Activated CD8-positive, alpha-beta memory T cell treated with anti-CD3 and anti-CD28 coated beads for 4 hours (primary cell): ENCODE results near the gene ZNF287.

Experiments
- DNase-seq, 2 donors: peaks; one replicate each; pipeline ENCODE4 v3.0.0-alpha.2; 2020; ENCODE audit warnings: low read depth in 2 of 2

Gene ZNF287

DNA sequence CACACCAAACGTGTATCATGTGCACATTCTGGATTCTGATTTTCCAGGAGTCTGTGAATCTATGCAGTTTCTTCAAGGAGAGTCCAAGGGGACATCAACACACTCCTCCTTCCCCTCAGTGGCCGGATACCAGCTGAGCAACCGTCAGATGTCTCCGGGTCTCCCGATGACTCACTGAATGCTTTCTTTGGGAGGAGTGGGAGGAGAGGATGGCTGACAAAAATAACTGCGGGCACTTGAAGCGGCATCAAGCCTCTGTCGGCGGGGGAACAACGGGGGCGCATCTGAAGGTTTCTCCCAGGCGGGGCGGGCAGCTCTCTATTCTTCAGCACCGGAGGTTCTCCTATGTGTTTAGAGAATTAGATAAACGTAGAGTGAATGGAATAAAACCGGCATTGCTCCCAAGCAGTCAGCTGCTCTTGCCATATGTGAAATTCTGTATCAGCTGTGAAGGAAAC lies 52.4 kb downstream of the ZNF287 start:
- DNase-seq, result no peak

DNA sequence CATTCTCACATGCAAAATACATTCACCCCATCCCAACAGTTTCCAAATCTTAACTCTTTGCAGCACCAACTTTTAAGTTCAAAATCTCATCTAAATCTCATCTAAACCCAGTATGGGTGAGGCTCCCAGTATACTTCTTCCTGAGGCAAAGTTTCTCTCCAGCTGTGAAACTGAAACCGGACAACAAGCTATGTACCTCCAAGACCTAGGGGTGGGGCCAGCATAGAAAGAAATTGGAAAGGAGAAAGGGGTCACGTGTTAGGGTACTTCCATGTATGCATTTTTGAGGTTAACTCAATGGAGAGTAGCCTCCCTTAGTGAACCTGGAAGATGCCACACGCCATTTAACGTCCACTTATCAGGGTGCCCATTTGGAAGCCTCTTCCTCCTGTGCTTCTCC lies 53.1 kb downstream of the ZNF287 start:
- DNase-seq, result no peak

DNA sequence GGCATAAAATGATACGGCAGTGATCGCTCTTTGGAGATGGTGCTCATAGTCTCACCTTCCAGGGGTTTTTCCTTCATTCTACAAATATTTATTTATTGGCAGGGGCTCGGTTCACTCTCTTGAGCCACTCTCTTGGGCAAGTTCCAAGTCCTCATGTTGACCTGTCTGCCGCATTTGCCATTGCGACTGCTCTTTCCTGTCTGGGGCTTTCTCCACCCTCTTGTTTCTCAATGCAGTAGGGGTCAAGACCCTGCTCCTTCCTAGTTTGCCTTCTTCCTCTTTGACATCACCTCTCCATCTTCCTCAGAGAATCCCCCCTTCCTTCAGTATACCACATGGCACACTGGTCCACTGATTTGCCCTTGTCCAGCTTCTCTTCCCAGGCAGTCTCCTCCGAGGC lies 55.1 kb downstream of the ZNF287 start:
- no peak for DNase-seq

DNA sequence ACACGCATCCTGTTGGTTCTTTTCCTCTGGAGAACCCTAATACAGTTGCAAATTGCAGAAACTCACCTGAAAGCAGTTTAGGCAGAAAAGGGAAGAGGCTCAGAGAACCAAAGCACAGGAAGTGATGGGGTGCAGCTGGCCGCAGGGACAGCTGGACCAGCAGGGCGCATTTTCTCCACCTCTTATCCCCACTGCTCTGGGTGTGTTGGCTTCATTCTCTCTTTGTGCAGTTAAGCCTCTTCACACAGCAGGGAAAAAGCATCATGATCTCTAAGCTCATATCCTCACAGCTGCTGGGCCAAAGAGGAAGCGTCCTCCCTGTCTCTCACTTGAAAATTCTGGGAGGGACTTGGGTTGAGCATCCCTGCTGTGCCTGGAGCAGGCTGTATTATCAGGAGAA lies 57.0 kb downstream of the ZNF287 start:
- no peak for DNase-seq

DNA sequence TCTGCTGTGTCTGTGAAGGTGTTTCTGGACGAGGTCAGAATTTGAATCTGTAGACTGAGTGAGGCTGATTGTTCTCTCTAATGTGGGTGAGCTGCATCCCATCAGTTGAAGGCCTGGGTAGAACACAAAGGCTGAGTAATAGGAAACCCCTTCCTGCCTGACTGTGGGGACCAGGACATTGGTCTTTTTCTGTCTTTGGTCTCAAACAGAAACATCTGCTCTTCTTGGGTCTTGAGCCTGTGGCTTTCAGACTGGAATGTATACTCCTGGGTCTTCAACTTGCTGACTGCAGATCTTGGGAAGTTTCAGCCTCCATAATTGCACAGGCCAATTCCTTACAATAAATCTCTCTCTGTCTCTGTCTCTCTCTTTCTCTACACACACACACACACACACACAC lies 57.4 kb downstream of the ZNF287 start:
- no peak for DNase-seq

DNA sequence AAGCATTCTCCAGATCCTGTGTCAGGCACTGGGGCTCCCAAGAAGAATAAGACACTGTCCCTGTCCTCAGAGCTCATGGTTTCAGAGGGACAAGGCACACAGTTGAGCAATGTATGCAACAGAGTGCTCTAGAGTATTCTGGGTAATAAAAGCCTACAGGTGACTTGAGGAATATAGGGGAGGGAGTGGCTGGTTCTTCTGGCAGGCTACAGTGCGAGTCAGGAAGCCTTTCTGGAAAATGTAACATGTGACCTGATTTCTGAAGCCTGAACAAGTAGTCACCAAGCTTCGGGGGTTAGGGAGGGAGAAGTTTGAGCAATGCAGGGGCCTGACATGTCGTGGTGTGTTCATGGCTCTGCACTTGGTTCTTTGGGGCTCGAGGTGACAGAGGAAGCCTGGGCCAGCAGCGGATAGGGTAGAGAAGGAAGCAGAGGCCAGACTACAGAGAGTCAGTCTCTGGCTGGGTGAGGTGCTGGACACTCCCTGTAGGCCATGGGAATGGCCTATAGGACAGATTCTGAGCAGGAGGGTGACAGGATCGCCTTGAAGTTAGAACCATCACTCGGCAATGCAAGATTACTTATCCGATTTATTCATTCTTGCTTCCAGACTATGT lies 61.0 kb downstream of the ZNF287 start:
- no peak for DNase-seq

DNA sequence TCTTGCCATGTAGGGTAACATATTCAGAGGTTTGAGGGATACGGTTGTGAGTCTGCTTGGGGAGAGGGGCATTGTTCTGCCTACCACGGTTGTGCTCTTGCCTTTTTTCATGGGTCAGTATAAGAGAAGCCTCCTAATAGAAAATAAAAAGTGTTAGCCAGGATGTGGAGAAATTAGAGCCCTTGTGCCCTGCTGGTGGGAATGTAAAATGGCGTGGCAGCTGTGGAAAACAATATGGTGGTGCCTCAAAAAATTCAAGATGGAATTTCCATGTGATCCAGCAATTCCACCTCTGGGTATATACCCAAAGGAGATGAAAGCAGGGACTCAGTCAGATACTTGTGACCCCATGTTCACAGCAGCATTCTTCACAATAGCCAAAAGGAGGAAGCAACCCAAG lies 62.8 kb downstream of the ZNF287 start:
- DNase-seq, result no peak

DNA sequence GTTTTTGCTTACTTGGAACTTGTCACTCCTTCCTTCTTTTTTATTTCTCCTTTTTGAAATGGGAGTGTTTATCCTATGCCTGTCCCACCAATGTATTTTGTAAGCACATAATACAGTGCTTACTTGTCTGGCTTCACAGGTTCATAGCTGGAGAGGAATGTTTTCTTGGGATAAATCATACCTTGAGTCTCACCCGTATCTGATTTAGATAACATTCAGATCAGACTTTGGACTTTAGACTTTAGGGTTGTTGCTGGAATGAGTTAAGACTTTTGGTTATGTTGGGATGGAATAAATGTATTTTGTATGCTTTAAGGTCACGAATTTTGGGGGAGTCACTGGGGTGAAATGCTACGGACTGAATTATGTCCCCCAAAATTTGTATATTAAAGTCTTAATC lies 64.0 kb downstream of the ZNF287 start:
- DNase-seq, result no peak
